ENCODE data around the gene CDK5.
A peak's percentile ranks its signal among the peaks of the same experiment; 100 is the strongest.
"Not testable (repeated sequence)": the region's sequence is repeated elsewhere in the genome, so short reads cannot be mapped to it uniquely, and the experiment has no call there.

CDK5 gene

DNA sequence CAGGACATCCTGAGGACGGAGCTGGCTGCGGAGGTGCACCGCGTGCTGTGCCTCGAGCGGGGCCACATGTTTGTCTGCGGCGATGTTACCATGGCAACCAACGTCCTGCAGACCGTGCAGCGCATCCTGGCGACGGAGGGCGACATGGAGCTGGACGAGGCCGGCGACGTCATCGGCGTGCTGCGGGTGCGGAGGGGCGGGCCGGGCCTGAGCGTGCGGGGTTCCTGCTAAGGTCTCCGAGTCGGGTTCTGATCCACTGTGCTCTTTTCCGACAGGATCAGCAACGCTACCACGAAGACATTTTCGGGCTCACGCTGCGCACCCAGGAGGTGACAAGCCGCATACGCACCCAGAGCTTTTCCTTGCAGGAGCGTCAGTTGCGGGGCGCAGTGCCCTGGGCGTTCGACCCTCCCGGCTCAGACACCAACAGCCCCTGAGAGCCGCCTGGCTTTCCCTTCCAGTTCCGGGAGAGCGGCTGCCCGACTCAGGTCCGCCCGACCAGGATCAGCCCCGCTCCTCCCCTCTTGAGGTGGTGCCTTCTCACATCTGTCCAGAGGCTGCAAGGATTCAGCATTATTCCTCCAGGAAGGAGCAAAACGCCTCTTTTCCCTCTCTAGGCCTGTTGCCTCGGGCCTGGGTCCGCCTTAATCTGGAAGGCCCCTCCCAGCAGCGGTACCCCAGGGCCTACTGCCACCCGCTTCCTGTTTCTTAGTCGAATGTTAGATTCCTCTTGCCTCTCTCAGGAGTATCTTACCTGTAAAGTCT is 43.8 kb downstream of the CDK5 start:
- DNase-seq (ENCODE audit: low read depth): peak; percentile 81

DNA sequence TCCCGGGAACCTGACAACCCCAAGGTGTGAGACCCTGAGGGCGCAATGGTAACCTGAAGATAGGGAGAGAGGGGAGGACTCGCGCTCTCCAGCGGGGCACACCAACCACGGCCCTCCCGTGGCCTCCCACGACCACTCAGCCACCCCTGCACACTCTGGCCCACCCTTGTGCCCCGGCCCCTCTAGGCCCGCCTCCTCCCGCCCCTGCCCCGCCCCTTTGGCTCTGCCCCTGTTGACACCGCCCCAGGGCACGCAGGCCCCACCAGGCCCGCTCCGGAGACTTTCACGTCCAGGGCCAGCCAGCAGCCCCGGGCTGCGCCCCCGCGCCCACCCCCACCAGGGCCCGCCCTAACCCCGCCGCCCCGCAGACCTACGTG is 44.4 kb downstream of the CDK5 start:
- no peak for DNase-seq (ENCODE audit: low read depth)

DNA sequence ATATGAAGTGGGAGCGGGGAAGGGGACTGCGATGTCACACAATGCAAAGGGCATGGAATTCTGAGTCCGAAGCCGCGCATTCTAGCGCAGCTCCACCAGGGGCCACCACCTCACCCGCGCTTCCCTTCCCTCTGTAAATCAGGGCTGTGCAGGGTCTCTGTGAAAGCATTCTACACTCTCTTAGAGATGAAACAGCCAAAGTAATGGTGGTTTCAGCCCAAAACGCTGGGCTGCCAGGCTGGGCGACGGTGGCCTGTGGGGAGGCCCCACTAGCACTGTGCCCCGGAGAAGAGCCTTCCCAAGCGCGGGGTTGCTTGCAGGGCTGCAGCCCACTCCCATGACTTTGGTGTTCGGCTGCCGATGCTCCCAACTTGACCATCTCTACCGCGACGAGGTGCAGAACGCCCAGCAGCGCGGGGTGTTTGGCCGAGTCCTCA is 44.8 kb downstream of the CDK5 start:
- no peak for DNase-seq (ENCODE audit: low read depth)

GRCh38 chr7:151012031-151012692 is 45.5 kb downstream of the CDK5 start:
- DNase-seq (ENCODE audit: low read depth): no peak

DNA sequence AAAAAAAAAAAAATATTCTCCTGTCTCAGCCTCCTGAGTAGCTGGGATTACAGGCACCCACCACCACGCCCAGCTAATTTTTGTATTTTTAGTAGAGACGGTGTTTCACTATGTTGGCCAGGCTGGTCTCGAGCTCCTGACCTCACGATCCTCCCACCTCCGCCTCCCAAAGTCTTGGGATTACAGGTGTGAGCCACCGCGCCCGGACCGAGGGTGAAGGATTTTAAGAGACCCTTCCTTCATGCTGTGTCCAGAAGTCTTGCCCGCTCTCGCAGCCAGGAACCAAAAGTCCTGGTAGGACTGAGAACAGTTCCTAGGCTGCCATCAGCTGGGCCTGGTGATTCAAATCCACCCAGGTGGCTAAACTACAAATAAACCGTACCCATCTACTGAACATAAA is 46.1 kb downstream of the CDK5 start:
- DNase-seq (ENCODE audit: low read depth): not testable (repeated sequence)

GRCh38 chr7:151011097-151011409 is 46.6 kb downstream of the CDK5 start:
- DNase-seq (ENCODE audit: low read depth): no peak

DNA sequence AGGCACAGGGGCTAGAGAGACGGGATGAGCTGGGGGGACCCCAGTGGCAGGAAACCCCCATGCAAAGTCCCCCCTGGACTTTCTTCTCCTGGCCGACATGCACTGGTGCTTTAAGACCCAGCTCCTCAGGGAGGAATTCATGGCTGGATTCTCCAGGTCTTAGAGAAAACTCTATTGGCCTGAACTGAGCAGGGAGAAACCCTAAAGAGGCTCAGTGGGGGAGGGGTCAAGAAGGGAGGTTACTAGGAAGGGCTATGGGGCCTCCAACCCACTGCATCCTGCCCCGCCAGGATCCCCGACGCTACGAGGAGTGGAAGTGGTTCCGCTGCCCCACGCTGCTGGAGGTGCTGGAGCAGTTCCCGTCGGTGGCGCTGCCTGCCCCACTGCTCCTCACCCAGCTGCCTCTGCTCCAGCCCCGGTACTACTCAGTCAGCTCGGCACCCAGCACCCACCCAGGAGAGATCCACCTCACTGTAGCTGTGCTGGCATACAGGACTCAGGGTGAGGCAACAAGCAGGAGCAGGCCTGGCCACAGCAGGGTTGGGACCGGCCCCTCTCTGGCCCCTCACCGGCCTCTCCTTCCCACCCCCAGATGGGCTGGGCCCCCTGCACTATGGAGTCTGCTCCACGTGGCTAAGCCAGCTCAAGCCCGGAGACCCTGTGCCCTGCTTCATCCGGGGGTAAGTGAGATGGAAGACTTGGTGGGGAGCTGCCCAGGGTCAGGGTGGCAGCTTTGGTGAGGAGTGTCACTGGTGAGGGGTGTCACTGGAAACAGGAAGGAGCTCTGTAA is 47.2 kb downstream of the CDK5 start:
- no peak for DNase-seq (ENCODE audit: low read depth)

- no peak for DNase-seq (ENCODE audit: low read depth)
These were observed 47.7 kb downstream of the CDK5 start for GRCh38 chr7:151010037-151010306.

DNA sequence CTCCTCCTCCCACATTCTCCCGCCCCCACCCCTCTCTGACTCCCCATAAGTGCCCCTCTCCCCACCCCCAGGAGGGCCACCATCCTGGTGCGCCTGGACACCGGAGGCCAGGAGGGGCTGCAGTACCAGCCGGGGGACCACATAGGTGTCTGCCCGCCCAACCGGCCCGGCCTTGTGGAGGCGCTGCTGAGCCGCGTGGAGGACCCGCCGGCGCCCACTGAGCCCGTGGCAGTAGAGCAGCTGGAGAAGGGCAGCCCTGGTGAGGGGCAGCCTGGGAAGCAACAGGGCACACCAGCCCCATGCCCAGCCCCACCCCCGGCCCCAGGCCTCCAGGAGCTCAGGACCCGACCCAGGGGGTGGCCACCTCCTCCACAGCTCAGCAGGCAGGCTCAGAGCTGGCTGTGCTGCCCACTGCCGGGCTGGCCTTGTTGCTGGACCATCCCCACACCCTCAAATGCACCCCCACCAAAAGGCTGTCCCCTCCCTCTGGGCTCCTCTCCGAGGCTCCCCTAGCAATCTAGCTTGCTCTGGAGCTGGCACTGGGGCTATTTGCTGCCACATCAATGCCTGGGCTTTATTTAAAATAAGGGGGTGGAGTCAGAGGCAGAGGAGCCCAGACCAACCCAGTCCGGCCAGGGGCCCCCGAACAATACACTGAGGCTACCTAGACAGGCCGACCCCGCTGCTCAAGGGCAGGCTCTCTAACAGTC is 48.2 kb downstream of the CDK5 start:
- no peak for DNase-seq (ENCODE audit: low read depth)

- peak; percentile 75 for DNase-seq (ENCODE audit: low read depth)
These were observed 49.0 kb downstream of the CDK5 start for GRCh38 chr7:151008511-151009323.

- no peak for DNase-seq (ENCODE audit: low read depth)
These were observed 49.6 kb downstream of the CDK5 start for GRCh38 chr7:151008143-151008510.

DNA sequence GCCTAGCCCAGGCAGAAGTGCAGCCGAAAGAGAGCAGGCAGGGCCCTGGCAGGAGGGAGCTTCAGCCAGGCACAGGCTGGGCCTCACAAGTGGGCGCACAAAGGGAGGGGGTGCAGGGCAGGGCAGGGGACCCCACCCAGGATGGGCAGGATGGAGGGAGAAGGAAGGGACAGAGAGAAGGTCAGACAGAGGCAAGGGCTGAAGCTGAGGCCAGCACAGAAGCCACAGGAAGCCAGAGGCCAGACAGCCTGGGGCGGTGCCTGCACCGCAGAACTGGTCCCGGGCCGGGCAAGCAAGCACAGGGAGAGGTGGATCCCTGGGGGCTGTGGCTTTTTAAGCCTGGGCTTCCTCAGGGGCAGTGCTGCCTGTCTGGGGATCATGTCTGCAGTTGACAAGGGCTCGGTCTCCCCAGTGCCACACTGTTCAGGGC is 50.2 kb downstream of the CDK5 start:
- no peak for DNase-seq (ENCODE audit: low read depth)

DNA sequence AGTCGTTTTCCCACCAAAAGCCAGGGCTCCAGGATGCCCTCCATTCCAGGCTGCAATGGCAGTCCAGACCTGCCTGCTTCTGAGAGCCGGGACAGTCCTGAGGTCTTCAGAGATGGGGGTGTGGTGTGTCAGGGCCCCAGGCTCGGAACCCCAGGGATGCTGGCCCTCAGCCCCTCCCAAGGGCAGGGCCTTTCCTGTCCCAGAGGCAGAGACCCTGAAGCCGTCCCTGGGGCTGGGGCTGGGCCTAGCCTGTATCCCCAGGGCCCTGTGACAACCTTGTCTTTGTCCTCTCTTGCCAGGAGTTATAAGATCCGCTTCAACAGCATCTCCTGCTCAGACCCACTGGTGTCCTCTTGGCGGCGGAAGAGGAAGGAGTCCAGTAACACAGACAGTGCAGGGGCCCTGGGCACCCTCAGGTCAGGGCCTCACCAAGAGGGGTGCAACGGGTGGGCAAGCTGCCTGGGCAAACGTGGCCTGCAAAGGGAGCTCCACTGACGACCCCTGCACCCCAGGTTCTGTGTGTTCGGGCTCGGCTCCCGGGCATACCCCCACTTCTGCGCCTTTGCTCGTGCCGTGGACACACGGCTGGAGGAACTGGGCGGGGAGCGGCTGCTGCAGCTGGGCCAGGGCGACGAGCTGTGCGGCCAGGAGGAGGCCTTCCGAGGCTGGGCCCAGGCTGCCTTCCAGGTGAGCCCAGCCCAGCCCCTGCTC is 51.0 kb downstream of the CDK5 start:
- no peak for DNase-seq (ENCODE audit: low read depth)

GRCh38 chr7:151005566-151005965 is 52.1 kb downstream of the CDK5 start:
- no peak for DNase-seq (ENCODE audit: low read depth)
